ENCODE measurements around the gene SLC34A1.
"Not testable (repeated sequence)": the region's sequence is repeated elsewhere in the genome, so short reads cannot be mapped to it uniquely, and the experiment has no call there.

SLC34A1 gene

GRCh38 chr5:177367981-177368868 is 16.0 kb upstream of the SLC34A1 start:
- peak; percentile 20 for FAIRE-seq
- no peak for DNase-seq (ENCODE audit: insufficient read length, low spot score)

DNA sequence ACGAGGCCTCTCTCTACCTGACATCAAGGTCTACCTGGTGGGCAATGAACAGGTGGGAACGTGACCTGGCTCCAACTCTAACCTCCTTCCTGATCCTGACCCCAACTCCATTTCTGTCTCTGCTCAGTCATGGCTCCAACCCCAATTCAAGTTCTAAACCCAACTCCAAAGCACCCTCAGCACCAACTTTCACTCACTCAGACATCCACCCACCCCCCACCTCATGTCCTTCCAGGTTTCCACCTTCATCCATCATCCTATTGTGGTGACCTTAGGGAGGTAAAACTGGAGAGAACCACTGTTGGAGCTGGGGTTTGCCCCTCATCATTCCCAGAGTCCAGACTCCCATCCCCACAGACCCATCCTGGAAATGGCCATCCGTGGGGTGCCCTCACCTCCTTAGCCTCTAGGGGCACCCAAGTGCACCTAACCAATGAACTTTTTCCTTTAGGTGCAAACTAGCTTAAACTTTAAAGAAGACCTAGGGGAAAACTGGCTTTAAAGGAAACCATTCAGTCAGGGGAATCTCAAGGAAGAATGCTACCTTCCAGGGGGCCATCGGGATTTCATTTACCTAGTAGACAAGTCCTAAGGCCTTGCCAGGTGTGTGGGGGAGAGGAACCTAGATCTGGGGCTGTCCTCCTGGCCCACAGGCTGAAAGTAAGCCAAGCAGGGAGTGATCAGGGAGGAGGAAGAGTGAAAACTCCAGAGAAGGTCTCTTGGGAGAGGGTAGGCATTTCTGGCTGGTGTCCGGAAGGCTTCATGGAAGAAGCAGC is 15.2 kb upstream of the SLC34A1 start:
- peak; percentile 48 for FAIRE-seq
- peak; percentile 64 for DNase-seq (ENCODE audit: insufficient read length, low spot score)

GRCh38 chr5:177369645-177370440 is 14.4 kb upstream of the SLC34A1 start:
- DNase-seq (ENCODE audit: insufficient read length, low spot score), result no peak
- FAIRE-seq, result no peak

DNA sequence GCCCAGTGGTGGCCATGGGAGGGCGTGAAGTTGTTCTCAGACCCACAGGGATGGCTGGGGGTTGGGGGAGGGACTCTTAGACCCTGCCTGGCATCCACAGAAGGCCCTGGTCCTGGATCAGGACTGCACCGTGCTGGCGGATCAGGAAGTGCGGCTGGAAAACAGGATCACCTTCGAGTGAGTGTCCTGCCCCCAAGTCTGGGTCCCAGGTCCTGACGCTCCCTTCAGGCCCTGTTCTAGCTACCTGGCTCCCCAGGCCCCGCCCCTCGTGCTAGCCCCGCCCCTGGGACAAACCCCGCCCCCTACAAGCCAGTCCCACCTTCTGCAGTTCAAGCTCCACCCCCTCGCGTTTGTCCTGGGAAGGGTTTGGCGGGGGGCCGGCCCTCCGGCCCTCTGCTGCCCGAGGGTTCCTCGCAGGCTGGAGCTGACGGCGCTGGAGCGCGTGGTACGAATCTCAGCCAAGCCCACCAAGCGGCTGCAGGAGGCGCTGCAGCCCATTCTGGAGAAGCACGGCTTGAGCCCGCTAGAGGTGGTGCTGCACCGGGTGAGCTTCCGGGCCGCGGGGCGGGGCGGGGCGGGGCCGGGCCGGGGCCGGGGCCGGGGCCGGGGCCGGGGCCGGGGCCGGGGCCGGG is 13.6 kb upstream of the SLC34A1 start:
- FAIRE-seq (peak; percentile 93), DNase-seq (ENCODE audit: insufficient read length, low spot score) (peak; percentile 92)

GRCh38 chr5:177371120-177372033 is 12.9 kb upstream of the SLC34A1 start:
- FAIRE-seq, result no peak

DNA sequence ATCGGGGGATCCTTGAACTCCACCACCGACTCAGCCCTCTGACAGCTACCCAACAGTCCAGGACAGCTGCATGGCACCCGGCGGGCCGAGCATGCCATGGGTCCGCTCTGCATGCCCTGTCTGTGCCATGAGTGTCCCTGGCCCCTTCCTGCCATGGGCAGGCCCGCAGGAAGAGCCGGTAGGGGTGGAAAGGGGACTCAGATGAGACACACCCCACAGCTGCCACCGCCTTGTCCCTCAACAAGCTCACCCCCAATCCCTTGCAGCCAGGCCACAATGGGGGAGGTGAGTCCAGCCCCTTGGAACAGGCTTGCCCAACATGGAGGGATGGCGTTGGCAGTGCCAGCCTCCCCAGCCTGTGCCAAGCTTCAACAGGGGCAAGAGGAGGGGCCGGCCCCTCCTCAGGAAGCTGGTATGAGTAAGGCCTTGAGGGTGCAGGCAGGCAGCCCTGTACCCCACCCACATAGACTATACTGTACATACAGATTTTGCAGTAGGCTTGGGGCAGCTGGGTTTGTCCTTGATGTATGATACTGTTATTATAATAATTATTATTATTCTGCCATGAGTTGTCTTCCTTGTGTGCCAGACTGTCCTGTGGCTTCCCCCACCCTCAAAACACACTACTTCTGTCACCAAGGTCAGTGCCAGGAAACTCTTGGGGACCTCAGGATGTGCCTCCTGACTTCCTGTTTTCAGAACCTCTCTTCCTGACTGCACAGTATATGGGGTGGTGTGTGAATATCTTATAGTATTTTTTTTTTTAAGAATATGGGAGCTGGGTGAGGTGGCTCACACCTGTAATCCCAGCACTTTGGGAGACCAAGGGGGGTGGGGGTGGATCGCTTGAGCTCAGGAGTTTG is 12.0 kb upstream of the SLC34A1 start:
- DNase-seq (ENCODE audit: insufficient read length, low spot score), result no peak
- no peak for FAIRE-seq

More at GRCh38 chr5:177371120-177372033, 12.9 kb upstream of the SLC34A1 start:
- DNase-seq (ENCODE audit: insufficient read length, low spot score), result no peak

- DNase-seq (ENCODE audit: insufficient read length, low spot score) (no peak), FAIRE-seq (no peak)
These were observed 11.3 kb upstream of the SLC34A1 start for GRCh38 chr5:177372910-177373309.

GRCh38 chr5:177373806-177374205 is 10.4 kb upstream of the SLC34A1 start:
- DNase-seq (ENCODE audit: insufficient read length, low spot score), result no peak
- FAIRE-seq, result no peak

- FAIRE-seq (no peak), DNase-seq (ENCODE audit: insufficient read length, low spot score) (no peak)
These were observed 10.0 kb upstream of the SLC34A1 start for GRCh38 chr5:177374211-177374610.

DNA sequence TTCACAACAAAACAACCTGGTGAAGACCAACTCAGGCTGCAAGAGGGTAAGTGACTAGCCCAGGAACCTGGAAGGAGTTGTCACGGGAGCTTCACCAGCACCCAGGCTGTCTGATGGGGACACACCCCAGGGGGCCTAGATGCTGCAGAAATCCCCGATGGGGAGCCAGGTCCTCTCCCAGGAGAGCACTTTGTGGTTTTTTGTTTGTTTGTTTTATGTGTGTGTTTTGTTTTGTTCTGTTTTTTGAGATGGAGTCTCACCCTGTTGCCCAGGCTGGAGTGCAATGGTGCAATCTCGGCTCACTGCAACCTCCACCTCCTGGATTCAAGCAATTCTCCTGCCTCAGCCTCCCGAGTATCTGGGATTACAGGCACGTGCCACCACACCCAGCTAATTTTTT is 8.7 kb upstream of the SLC34A1 start:
- DNase-seq (ENCODE audit: insufficient read length, low spot score); FAIRE-seq: not testable (repeated sequence)

- DNase-seq (ENCODE audit: insufficient read length, low spot score) (no peak), FAIRE-seq (no peak)
These were observed 8.1 kb upstream of the SLC34A1 start for GRCh38 chr5:177376107-177376506.

DNA sequence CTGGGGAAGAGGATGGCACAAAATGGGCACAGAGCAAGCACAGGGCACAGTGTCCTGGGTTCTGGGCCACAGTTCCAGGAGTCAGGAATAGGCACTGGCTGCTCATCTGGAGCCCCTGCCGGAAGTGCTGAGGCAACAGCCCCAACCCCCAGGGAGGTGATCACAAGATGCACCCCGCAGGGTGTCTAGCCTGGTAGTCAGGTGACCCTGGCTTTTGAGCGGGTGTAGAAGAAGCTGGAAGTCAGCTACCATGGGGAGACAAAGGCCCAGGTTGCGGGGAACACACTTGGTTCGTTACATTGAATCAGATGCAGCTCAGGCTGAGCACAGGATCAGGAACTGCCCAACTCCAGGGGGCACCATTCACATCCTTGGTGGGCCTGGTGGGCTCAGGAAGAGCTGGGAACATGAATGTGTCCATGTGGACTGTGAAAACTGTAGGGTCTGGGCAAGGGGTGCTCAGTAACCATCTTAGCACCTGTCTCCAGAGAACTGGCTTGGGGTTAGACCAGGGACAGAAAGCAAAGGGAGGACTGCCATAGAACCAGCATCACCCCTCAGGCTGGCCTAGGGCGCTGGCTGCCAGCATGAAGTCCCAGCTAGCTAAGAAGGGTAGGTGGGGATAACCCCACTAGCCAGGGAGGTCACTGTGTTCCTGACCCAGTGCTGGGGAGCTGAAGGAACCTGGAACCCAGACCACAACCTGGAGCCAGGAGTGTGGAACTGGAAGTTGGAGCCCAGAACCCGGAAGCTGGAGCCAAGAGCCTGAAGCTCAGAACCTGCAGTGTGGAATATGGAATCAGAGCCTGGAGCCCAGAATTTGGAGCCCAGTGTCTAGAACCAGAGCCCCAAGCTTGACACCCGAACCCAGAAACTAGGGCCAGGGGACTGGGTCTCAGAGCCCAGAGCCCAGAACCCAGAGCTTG is 6.1 kb upstream of the SLC34A1 start:
- FAIRE-seq (no peak), DNase-seq (ENCODE audit: insufficient read length, low spot score) (no peak)

GRCh38 chr5:177378884-177379883 is 5.0 kb upstream of the SLC34A1 start:
- FAIRE-seq, result peak; percentile 52

DNA sequence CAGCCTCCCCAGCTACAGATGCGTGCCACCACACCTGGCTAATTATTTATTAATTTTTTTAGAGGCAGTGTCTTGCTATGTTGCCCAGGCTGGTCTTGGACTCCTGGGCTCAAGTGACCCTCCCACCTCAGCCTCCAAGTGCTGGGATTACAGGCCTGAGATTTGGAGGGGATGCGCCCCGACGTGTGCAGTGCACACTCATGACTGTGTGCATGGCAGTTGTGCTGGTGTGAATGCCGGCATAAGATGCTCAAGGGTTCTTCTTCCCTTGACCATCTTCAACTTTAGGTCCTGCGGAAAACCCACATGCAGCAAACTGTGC is 3.5 kb upstream of the SLC34A1 start:
- FAIRE-seq, result no peak

More at GRCh38 chr5:177378884-177379883, 5.0 kb upstream of the SLC34A1 start:
- peak; percentile 38 for DNase-seq (ENCODE audit: insufficient read length, low spot score)

GRCh38 chr5:177382423-177383029 is 1.7 kb upstream of the SLC34A1 start:
- FAIRE-seq (no peak), DNase-seq (ENCODE audit: insufficient read length, low spot score) (no peak)

More for the DNA sequence above, 3.5 kb upstream of the SLC34A1 start:
- DNase-seq (ENCODE audit: insufficient read length, low spot score), result no peak

DNA sequence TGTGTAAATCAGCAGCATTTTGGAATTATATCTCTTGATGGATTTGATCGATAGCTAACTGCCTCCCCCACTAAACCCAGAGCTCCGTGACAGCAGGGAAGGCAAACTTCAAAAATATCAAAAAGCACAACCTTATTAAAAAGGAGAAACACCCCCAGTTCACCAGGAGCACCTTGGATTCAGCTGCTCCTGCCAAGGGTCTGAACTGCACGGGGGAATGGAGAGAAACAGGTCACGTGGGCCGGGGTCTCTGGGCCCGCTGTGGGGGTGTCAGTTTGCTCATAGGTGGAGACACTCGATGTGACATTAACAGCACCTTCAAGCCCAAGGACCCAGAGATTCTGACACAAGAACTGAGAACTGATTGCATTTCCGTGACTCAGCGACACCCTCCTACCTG is 1.1 kb upstream of the SLC34A1 start:
- no peak for FAIRE-seq
- DNase-seq (ENCODE audit: insufficient read length, low spot score), result no peak

All from HTR-8/SVneo (cell line).